Measurements from ENCODE around the gene RNASE7.

RNASE7 gene

GRCh38 chr14:21043974-21044618 is 1.9 kb downstream of the RNASE7 start:
- DNase-seq = no peak

DNA sequence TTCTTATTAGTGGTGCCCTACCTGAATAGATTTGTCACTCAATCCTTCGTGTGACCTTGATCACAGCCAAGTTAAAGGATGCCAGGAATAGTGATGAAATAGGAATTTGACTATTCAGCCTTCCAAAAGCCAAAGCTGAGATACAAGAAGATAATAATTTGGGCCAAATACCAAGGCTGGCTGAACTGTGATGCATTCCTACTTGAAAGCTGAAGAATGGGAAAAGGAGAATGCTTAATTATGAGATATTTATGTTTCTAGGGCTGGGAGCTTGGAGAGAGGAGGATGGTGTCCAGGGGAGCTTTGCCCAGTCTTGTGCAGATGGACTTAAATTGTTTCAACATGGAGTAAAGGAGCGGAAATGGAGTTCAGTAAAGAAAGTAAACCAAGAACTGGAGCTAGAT is 5.2 kb downstream of the RNASE7 start:
- DNase-seq = no peak

GRCh38 chr14:21048638-21049037 is 6.5 kb downstream of the RNASE7 start:
- no peak for DNase-seq

- DNase-seq = no peak
Observed at GRCh38 chr14:21049271-21049673, 7.1 kb downstream of the RNASE7 start.

DNA sequence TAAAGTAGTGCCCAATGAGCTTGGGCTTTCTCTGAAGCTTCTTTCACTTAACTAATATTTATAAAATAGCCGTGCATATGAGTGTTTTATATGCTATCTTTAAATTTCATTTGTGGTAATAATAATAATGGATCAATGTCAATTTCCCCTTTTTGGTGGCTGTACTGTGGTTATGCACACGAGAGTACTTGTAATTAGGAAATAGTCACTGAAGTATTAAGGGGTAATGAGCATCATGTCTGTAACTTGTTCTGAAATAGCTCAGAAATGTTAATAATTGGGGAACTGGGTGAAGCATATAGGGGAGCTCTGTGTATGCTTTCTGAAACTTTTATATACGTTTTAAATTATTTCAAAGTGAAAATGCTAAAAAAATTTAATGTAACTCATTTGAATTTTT is 8.4 kb downstream of the RNASE7 start:
- DNase-seq = no peak

- DNase-seq = no peak
Observed at GRCh38 chr14:21053184-21054122, 11.3 kb downstream of the RNASE7 start.

GRCh38 chr14:21054123-21054767 is 12.1 kb downstream of the RNASE7 start:
- no peak for DNase-seq

- DNase-seq = no peak
Observed at GRCh38 chr14:21054768-21055145, 12.6 kb downstream of the RNASE7 start.

DNA sequence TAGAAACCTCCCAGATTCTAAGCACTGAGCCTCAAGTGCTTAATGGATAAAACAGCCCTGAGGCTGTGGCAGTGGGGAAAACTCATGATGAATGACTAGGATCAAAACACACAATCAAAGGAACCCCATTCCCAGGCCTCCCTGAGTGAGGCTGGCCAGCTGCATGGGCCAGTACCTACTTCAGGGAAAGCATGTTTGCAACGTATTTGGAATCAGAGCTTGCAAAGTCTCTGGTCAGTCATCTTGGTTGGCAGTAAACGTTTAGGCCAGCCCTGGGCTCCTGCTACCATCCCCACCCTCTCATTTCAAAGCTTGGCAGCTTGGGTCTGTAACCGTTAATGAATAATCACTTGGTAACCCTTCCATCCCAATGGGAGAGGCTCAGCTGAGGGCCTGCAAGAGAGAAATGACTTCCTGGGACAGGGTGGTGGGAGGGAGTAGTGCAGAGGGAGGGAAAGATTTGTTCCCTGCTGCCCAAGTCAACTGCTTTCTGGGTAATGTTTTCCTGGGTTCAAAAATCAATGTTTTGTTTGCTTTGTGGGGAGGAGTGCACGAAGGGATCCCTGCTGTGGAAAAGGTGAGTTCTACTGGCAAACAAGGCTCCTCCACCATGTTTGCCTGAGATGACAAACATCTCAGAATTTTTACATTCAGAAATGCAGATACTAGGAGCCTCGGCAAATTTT is 13.4 kb downstream of the RNASE7 start:
- no peak for DNase-seq

DNA sequence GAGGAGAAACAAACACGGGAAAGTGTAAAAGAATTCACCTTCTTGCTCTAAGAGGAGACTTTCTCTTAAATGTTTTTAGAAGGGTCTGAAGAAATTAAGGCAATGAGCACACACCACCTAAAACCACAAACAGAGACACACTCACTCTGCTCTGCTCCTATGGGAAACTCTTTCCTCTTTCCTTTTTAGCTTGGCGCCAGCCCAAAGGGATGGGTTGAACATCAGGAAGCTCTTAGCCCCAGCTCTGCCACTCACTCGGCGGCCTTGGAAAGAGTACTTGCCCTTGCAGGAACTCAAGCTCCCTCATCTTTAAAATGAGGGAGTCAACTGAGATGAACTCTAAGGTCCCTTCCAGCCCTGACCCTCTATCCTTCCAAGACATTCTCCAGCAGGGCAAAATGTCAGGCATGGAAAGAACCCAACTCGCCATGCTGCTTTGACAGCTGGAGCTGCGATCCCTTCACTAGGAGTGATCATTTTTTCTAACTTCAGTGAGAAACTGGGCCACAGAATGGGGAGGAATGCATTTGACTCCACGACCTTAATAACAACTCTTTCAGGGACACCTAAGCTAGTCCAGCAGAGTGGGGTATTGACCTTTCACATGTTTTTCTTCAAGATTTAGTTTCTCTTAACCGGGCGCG is 14.5 kb downstream of the RNASE7 start:
- no peak for DNase-seq

DNA sequence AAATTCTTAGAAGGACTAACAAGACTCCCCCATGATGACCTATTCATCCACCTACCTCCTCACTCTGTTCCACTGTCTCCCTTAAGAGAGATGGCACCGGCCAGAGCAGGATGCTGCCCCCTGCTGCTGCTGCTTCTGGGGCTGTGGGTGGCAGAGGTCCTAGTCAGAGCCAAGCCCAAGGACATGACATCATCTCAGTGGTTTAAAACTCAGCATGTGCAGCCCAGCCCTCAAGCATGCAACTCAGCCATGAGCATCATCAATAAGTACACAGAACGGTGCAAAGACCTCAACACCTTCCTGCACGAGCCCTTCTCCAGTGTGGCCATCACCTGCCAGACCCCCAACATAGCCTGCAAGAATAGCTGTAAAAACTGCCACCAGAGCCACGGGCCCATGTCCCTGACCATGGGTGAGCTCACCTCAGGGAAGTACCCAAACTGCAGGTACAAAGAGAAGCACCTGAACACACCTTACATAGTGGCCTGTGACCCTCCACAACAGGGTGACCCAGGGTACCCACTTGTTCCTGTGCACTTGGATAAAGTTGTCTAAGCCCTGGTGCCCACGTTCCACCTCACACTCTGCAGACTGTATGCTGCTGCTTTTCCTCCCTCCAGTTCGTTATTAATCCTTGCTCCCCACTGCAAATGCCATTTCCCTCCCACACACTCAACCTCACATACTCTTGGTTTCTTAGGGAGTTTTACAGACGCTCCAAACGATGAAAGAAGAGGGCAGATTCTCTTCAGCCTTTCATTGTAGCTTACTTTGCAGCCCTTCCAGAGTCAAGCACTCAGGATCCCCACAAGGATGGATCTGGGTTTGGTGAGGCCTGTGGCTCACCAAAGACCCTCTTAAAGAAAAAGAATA is 15.9 kb downstream of the RNASE7 start, which contains the start of gene RNASE8:
TSS of gene RNASE8 (plus strand) at position 20 of the 873 bp plus-strand sequence. CDS start at position 91, 71 bp downstream.
- no peak for DNase-seq

DNA sequence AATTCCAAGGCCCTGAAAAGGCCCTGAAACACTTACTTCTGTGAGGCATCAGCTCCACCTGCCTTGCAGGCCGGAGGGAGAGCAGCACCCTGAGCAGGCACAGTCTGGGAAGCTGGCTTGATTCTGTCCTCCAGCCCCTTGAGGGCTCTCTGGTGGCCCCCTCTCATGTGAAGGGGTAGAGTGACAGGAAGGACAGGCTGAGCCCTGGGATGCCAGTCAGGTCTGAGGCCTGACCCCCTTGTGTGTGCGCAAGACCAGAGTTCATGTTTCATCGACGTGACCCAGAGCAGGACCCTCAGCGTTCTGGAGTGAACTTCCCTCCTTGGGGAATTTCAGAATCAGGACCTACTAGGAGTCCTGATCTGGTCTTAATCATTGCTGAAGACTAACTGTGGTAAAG is 16.7 kb downstream of the RNASE7 start:
- no peak for DNase-seq

GRCh38 chr14:21059842-21060613 is 17.9 kb downstream of the RNASE7 start:
- no peak for DNase-seq

DNA sequence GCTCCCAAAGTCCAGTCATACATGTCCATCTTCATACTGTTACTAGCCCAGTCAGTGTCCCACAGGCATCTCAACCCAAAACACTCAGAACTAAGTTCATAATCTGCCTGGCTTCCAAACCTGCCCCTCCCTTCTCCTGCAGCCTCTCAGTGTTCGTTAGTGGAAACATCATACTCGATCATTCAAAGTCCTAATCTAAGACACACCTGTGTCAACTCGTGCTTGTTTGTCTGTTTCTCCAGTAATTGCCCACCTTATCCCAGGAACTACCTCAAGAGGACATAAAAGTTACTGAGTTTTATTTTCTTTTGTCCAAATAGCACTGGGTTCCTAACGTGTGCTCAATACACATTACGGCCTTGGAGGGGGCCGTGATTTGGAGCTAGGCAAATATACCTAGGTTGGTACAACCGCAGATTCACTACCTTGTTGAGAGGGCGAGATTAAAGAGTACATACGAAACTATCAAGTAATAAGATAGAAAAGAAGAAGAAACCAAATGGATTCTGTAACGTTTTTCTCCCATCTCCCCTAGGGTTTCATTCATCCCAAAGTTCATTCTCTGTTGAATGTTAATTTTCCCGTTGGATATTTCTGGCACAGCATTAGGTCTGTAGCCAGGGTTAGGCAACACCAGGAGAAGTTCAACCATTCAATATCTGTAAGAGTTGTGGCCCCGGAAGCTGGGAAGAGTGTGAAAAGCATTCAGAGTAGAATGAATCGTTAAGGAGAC is 18.6 kb downstream of the RNASE7 start:
- DNase-seq = no peak

DNA sequence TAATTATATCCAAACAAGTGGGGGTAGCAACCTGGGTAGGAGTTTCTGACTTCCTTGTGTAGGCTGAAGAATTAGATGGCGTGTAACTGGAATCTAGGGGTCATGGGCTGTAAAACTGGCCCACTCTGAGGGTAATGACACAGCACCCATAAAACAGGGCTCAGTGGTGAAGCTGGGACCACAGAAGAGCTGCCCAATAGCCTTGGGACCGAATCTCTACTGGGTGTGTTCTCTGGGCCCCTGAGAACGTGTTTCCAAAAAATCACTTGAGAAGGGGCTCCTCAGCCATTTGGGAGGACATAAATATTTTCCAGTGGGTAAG is 19.1 kb downstream of the RNASE7 start:
- DNase-seq = peak; percentile 0

GRCh38 chr14:21063479-21063878 is 21.3 kb downstream of the RNASE7 start:
- peak; percentile 81 for DNase-seq

DNA sequence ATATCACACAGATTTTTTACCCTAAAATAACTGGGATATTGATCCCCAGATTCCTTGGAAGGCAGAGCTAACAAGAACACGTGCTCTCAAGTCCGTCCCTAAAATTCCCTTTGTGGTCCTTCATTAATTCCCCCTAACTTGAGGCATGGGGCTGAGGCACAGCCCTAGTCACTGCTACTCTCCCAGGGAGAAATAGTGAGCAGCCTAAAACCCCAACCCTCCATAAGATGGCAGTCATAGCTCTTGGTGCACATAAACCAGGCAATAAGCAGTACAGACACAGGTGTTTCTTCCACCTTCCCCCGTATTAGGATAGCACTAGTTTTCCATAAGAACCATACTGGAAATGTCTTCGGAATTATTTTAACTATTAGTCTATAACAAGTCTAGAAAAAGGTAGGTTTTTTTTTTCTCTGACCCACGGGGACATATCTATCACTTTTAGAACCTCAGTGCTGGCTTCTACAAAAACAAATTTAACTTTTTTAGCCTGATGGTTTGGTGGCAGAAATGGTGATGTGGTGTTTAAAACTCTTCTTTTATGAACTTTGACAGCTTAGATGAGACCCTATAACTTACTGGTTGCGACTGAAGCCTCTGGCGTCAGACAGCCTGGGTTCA is 24.8 kb downstream of the RNASE7 start:
- peak; percentile 3 for DNase-seq

DNA sequence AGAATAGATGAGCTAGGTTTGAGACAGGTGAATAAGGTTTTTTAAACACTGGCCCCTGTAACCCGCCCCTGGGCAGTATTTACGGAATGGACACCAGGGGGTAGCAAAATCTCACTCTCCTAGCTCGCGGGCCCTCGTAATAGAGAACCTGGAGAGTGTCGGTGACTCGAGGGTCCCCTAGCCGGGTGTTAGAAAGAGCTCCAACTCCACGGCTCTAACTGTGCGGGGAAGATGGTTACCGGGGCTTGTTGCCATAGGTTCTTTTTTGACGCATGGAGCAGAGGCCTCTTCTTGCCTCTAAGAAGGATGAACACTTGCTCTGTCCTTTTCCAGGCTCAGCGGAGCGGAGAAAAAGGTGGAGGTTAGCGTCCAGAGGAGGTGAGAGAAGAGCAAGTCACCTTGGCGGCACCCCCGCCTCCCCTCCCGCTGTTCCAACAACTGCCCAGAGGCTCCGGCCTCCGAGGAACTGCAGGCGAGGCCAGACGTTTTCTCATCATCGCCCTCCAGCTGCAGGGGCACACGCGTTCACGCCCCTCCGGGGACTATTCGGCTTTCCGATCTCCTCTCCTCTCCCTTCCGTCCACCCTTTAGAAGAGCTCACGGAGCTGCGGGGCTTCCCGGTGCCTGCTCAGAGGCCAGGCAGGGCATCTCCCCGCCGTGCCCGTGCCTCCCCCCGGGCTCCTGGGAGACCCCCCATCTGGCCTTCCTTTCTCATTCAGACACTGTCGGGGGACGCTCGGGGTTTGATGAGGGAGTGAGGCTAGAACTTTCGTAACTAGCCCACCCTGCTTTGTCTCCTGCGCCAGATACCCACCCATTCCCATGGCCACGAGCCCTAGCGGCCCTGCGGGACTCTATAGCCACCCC is 26.6 kb downstream of the RNASE7 start:
- DNase-seq = peak; percentile 16

Measured in NCI-H226 (cell line).